NCI-H1105 (cell line): ENCODE results near the gene CERS1.

ENCODE experiments used
- DNase-seq: peaks from one replicate; lab custom pipeline; 2025; lab: John Stamatoyannopoulos, UW

CERS1 gene

DNA sequence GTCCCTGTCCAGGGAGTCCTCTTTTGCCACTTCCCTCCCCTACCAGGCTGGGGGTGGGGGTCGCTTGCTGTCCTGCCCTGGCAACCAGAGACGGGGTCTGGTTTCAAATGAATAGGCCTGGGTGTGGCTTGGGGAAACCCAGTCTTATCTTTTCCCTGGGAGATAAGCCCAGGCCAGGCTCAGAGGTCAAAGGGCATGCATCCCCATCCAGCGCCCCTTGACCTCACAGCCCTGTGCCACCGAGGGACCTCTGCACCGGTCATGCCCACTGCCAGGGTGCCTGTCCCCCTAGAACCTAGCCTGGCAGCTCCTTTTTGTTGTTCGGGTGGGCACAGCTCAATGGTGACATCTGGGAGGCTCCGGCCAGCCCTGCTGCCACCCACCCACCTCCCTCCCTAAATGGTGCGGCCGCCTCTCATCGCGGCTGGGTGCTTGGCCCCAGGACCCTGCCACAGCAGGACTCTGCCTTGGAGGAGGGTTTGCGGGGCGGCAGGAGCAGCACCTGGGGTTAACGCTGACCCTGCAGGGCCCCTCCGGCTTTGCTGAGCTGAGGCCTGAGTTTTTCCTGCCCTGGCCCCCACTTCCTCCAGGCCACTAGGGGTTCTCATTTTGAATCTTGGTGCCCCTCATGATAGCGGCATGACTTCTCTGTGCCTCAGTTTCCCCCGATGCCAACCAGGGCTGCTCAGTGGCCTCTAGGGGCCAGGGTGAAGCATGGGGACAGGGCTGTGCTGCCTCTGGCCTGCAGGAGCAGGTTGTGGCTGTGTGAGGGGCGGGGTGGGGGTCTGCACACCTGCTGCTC is 2.9 kb upstream of the CERS1 start:
- no peak for DNase-seq

DNA sequence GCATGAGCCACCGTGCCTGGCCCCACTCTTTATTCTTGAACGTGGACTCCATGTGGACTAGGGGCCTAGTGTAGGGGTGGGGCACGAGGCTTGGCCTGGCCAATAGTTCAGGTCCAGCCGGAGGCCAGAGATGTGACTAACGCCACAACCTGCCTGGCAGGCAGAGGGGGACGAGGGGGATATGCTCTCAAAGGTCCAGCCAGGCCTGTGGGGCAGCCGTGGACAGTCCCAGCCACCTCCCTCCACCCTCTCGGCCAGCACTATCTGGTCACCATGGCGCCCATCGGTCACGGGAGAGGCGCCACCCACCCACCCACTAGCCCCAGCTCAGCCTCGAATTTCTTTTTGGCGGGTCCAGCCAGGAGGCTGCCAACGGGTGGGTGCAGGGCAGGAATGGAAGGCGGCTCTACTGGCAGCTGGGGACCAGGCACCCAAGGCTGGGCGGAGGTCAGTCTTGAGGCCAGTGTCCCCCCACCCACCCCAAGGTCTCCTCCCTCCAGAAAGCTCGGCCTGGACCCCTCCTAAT is 2.2 kb upstream of the CERS1 start:
- DNase-seq, result no peak

DNA sequence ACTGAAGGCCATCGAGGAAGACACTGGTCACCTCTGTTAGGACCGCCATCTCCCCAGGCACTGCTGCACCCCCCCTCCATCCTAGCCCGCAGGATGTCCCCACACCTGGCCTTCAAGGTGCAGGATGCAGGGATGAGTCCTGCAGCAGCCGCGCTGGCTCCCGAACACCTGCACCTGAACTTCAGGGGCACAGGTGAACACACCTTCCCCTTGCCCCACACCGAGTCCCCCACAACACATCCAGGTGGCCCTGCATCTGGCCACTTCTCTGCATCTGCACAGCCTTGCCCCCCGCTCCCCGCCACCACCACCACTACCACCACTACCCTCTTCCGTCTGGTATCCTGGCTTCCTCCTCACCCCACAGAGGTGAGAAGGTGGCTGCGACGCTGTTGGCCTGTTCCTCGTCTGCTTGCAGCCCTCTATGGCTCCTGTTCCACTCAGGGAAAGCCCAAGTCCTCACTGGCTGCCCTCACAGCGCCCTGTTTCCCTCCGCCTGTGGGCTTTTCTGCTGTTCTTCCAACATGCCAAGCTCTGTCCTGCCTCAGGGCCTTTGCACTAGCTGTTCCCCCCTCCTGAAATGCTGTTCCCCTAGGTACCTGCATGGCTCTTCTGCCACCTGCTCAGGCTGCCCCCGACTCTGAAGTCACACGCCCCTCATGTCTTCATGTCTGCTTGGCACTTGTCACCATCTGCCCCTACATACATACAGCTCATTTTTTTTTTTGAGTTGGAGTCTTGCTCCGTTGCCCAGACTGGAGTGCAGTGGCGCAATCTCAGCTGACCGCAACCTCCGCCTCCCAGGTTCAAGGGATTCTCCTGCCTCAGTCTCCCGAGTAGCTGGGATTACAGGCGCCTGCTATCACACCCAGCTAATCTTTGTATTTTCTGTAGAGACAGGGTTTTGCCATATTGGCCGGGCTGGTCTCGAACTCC is 1.4 kb upstream of the CERS1 start:
- DNase-seq, result no peak

GRCh38 chr19:18896421-18896841 is 473 bp upstream of the CERS1 start:
- no peak for DNase-seq

DNA sequence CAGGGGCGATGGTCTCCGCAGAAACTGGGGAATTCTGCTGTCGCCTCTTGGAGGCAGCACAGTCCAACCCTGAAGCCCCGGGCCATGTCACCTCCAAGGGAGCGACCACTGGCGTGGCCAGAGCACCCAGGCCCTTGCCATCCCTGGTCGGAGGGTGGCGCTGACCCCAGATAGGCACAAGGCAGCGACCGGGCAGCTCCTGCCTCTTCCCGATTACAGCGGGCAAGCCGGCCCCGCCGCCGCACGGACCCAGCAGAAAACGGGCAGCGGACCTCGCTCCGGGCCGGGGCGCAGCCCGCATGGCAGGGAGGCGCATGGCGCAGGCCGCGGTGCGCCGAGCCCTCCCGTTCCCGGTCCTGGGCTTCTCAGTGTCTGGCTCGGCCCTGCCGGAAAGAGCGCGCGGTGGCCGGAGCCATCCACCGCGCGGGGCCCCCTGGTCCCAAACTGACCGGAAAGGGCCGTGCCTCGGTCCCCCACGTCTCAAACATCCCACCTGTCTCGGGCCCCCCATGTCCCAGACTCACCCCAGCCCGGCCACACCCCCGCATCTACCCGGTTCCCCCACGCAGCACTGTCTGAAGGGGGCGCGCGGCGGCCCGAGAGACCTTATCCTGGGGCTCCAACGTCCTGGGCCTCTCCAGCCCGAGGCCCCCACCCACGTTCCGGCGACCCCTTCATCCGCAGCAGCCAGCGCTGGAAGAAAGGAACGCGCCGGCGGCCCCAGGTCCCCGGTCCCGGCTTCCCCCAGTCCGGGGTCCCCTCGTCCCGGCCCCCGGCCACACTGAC is 727 bp downstream of the CERS1 start:
- DNase-seq, result peak; percentile 10

DNA sequence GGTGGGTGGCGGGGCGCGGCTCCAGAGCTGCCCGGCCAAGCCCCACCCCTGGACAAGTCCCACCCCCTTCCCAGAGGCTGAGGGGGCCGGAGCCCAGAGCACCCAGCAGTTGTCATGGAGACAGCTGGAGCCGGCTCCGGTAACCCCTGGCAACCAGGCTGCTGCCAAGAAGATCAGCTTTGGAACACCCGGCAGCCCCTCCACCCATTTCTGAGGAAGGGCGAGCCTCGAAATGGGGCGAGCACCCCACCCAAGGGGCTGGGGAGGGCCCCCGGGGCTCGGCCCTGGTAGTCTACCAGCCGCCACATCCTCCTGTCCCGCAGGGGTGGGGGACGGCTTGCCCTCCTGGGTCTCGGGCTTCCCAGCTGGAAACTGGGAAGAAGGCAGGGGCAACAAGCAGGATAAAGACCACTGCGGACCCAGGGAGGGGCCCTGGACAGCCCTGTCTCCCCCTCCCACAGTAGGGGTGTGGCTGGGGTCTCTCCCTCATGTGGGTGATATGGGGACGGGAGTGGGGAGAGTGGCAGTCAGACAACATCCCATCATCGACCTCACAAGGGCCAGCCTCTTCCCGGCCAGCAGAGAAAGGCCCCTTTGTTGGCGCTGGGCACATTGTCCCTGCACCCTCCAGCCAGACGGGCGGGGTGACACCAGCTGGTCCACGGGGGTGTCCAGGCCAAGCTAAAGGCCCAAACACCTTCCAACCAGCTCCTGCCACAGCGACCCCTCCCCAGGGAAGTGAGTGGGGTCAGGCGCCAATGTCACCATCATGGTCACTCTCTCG is 1.5 kb downstream of the CERS1 start:
- DNase-seq, result peak; percentile 96

GRCh38 chr19:18893587-18894253 is 2.2 kb downstream of the CERS1 start:
- DNase-seq, result no peak

DNA sequence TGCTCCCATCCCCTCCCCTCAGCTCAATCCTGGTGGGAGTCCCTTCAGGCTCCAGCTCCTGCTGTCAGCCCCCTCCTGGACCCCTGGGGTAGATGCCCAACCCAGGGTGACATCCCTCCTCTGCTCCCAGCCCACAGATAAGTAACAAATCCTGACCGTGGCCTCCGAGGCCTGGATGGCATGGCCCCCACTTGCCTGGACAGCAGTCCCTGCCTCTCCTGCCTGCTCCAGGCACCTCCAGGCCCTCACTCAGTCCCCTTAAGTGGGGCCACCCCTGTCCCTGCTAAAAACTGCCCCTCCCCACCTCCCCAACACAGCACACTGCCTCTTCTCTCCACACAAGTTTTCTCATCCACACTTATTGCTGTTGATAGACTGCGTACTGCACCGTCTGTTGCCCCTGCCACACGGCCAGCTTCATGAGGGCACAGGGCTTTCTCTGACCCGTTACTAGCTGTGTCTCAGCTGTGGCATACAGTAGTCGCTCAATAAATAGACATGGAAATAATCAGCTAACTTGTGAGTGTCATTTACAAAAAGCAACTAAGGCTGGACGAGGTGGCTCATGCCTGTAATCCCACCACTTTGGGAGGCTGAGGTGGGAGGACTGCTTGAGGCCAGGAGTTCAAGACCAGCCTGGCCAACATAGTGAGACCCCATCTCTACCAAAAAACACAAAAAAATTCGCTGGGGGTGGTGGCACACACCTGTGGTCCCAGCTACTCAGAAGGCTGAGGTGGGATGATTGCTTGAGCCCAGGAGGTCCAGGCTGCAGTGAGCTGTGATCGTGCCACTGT is 5.8 kb downstream of the CERS1 start:
- DNase-seq, result no peak

GRCh38 chr19:18886972-18887371 is 9.0 kb downstream of the CERS1 start:
- DNase-seq, result no peak

DNA sequence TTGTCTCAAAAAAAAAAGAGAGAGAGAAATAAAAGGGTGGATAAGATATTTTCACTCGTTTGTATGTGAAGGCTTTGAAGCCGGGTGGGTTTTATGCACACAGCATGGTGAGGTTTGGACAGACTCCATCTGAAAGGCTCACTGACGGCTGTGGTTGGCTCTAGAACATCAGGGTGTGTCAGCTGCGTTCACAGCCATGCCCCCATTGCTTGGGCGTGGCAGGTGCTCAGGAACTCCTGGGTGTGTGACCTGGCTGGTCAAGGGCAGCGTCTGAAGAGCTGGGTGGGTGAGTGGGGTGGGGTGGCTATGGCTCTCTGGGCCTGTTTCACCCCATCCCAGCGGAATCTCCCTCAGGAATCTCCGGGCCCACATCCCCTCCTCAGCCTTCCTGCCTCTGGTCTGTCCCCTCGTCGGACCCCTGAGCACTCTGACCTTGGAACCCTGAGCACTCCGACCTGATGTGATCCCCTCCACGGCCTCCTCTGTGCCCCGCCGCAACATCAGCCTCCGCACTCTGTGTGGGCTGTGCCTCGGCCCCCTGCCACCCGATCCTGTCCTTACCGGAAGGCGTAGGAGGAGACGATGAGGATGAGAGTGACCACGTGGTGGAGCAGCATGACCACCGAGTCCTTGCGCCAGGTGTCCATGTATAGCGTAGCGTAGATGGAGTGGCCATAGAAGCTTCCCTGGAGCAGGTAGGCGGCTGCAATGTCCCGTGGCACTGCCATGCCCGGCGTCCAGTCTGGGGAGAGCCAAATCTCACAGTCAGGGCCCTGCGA is 12.2 kb downstream of the CERS1 start:
- DNase-seq, result no peak

DNA sequence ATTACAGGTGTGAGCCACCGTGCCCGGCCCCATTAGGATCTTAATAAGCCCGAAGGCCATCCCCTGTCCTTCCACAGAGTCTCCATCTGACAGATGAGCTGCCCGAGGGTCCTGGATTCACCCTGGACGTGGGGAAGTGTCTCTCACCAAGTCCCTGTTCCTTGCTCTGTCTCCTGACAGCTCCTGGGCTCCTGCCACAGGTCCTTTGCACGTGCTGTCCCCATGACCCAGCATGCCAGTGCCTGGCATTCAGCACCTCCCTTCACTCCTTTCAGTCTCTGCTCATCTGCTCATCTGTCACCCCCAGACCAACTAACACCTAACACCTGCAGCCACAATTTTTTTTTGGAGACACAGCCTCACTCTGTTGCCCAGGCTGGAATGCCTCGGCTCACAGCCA is 14.5 kb downstream of the CERS1 start:
- no peak for DNase-seq

DNA sequence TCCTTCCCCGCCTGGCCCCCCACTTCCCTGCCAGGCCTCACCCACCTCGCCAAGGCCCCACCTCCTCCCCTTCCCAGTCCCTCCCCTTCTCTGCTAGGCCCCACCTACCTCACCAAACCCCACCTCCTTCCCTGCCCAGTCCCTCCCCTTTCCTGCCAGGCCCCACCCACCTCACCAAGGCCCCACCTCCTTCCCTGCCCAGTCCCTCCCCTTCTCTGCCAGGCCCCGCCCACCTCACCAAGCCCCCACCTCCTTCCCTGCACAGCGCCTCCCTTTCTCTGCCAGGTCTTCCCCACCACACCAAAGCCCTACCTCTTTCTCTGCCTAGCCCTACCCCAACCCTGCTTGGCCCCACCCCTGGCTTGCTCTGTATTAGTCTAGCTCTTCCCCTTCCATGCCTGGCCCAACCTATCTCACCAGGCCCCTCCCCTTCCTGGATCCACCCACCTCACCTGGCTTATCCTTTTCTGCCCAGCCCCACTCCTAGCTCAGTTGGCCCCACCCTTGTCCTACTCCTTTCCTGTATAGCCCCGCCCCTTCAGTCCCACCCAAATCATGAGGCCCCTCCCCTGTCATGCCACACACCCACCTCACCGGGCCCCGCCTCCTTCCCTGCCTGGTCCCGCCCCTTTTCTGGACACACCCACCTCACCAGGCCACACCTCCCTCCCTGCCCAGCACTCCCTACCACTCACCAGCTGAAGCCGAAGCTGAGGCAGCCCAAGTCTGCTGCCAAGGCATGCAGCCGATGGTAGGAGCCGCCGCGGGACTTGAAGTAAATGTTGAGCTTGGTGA is 16.2 kb downstream of the CERS1 start:
- no peak for DNase-seq

GRCh38 chr19:18878858-18879578 is 16.9 kb downstream of the CERS1 start:
- DNase-seq, result no peak

DNA sequence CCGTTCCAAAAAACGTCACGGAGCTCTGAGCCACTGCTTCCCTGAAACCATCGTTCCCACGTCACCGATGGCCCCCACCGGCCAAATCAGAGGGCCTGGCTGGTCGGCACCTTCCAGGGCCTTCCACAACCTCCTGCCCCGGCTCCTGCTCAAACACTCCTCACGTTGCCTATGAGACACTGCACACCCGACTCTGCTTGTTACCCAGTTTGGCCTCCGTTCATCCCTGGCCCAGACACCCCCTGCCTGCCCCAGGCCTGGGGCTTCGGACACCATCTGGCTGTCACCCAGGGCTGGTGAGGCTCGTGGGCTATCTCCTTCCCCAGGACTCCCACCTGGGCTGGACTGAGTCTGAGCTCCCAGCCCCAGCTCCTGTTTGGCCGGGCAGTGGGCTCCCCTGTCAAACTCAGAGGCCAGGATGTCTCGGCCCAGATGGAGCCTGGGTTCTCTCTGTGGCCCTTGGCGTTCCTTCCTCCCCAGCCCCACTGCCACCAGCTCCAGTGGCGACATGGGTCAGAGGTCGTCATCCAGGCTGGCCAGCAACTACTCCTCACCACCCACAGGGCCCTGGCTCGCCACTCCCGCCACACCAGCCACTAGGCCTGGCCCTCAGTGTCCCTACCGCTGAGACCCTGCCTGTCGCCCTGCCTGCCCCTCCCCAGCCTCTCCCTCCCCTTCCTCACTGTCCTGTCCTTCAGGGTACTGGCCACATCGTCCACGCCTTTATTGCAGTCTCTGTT is 17.7 kb downstream of the CERS1 start:
- no peak for DNase-seq

- DNase-seq, result no peak
These were observed 19.1 kb downstream of the CERS1 start for GRCh38 chr19:18876865-18877264.

GRCh38 chr19:18875726-18876125 is 20.2 kb downstream of the CERS1 start:
- DNase-seq, result no peak

GRCh38 chr19:18871543-18871942 is 24.4 kb downstream of the CERS1 start:
- no peak for DNase-seq
